Tibial artery (tissue), 4 donors: ENCODE measurements around the gene RGS14.
A peak's percentile ranks its signal among the peaks of the same experiment; 100 is the strongest.

Experiments
- DNase-seq, 2 donors: peaks; one replicate each; pipeline ENCODE4 v3.0.0-alpha.2; 2019
- H3K27ac ChIP-seq, 2 donors: fragments of 200-600 bp; sonication (generic) in 1 of 2; 1 replicate in 1 of 2; 2 replicates in 1 of 2; pipeline ENCODE4 v1.5.1; 2018 to 2019; ENCODE audit warnings: mild to moderate bottlenecking in 1 of 2
- H3K27me3 ChIP-seq, 2 donors: fragments of 200-600 bp; sonication (generic) in 1 of 2; one replicate each; pipeline versions ENCODE4 v1.5.1 to v1.6.0; 2016 to 2019
- H3K36me3 ChIP-seq, 3 donors: fragments of 200-600 bp; sonication (generic) in 2 of 3; one replicate each; pipeline ENCODE4 v1.5.1; 2016 to 2019; ENCODE audit warnings: mild to moderate bottlenecking in 2 of 3
- H3K4me1 ChIP-seq, 4 donors: fragments of 200-600 bp; sonication (generic) in 2 of 4; 1 replicate in 3 of 4; 2 replicates in 1 of 4; pipeline ENCODE4 v1.5.1; 2016 to 2019
- H3K4me3 ChIP-seq, 2 donors: fragments of 200-600 bp; sonication (generic) in 1 of 2; 1 replicate in 1 of 2; 2 replicates in 1 of 2; pipeline ENCODE4 v1.5.1; 2018 to 2019; ENCODE audit warnings: mild to moderate bottlenecking in 2 of 2
- H3K9me3 ChIP-seq, 3 donors: fragments of 200-600 bp; sonication (generic) in 1 of 3; one replicate each; pipeline ENCODE4 v1.5.1; 2016 to 2019
- intact Hi-C: fragments of 100-400 bp; cut with DNase I; formaldehyde crosslinking; loops from one replicate; pipeline ENCODE4 v1.15.0; 2023; ENCODE audit warnings: low total_unique reads
- TF ChIP-seq, protein P1 (sequence below), 2 experiments: fragments of 200-600 bp in 1 of 2; fragments of 450-650 bp in 1 of 2; IDR thresholded peaks; one replicate each; pipeline ENCODE4 v1.5.1; 2017 to 2019; ENCODE audit warnings: antibody characterized with exemption in 2 of 2, mild to moderate bottlenecking in 1 of 2, moderate library complexity in 1 of 2

Gene RGS14

DNA sequence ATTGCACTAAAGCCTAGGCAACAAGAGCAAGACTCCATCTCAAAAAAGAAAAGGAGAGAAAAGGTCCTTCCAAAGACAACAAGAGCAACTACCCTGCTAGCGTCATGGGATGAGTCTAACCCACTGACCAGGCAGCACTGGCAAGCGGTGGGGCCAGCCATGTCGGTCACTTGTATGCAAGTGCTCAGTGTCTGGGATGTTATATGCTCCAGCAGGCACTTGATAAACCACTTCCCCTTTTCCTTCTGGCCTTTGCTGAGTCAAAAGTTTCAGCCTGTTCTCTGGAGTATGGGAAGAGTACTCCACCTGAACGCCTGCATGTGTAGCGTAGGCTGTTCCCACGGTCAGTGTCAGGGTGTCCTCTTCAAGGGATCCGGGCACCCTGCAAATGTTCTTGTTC, 36.8 kb upstream of the RGS14 start:
- no peaks in the 10 kb centered on the region for H3K4me1 ChIP-seq
- no peaks in the 10 kb centered on the region for H3K9me3 ChIP-seq
- H3K27ac ChIP-seq = no peak overlapping the region
- intact Hi-C loops = no loop called here
- no peak for DNase-seq
- no peak overlapping the region for H3K4me3 ChIP-seq
- H3K27me3 ChIP-seq = no peaks in the 10 kb centered on the region
- peaks cover 0 to 14% (median 7%) of the 10 kb centered on the region in 3 donors for H3K36me3 ChIP-seq
- TF ChIP-seq, protein P1, sequence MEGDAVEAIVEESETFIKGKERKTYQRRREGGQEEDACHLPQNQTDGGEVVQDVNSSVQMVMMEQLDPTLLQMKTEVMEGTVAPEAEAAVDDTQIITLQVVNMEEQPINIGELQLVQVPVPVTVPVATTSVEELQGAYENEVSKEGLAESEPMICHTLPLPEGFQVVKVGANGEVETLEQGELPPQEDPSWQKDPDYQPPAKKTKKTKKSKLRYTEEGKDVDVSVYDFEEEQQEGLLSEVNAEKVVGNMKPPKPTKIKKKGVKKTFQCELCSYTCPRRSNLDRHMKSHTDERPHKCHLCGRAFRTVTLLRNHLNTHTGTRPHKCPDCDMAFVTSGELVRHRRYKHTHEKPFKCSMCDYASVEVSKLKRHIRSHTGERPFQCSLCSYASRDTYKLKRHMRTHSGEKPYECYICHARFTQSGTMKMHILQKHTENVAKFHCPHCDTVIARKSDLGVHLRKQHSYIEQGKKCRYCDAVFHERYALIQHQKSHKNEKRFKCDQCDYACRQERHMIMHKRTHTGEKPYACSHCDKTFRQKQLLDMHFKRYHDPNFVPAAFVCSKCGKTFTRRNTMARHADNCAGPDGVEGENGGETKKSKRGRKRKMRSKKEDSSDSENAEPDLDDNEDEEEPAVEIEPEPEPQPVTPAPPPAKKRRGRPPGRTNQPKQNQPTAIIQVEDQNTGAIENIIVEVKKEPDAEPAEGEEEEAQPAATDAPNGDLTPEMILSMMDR (IDR thresholded peaks at IDR 0.05) = no peak

DNA sequence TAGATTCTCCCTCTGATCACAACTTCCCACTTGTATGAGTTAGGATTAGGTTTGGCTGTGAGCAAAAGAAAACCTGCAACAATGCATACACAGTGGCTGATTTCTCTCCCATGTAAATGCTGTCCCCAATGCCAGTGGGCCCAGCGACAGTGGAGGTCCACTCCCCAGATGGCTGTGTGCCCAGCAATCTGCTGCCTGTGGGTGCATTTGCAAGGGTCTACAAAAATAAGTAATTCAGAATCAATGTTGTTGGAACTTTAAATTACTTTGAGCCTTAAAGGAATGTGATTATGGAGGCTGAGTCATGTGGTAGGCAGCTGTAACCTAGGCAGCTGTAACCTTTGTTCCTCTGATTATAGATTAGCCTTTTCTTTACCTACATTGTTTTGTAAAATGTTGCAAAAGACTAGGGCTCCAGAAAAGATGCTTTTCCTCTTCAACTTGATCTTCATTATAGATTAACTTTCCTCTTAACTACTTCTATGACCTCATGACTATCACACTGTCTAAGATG, 31.8 kb upstream of the RGS14 start:
- no peak for DNase-seq
- H3K27ac ChIP-seq = no peak overlapping the region
- H3K9me3 ChIP-seq = no peaks in the 10 kb centered on the region
- intact Hi-C loops = no loop called here
- peaks cover 0 to 4% (median 0%) of the 10 kb centered on the region in 4 donors for H3K4me1 ChIP-seq
- TF ChIP-seq, protein P1 (IDR thresholded peaks at IDR 0.05) = no peak
- H3K36me3 ChIP-seq = peaks cover 0 to 49% (median 9%) of the 10 kb centered on the region in 3 donors
- H3K27me3 ChIP-seq = no peaks in the 10 kb centered on the region
- no peak overlapping the region for H3K4me3 ChIP-seq

DNA sequence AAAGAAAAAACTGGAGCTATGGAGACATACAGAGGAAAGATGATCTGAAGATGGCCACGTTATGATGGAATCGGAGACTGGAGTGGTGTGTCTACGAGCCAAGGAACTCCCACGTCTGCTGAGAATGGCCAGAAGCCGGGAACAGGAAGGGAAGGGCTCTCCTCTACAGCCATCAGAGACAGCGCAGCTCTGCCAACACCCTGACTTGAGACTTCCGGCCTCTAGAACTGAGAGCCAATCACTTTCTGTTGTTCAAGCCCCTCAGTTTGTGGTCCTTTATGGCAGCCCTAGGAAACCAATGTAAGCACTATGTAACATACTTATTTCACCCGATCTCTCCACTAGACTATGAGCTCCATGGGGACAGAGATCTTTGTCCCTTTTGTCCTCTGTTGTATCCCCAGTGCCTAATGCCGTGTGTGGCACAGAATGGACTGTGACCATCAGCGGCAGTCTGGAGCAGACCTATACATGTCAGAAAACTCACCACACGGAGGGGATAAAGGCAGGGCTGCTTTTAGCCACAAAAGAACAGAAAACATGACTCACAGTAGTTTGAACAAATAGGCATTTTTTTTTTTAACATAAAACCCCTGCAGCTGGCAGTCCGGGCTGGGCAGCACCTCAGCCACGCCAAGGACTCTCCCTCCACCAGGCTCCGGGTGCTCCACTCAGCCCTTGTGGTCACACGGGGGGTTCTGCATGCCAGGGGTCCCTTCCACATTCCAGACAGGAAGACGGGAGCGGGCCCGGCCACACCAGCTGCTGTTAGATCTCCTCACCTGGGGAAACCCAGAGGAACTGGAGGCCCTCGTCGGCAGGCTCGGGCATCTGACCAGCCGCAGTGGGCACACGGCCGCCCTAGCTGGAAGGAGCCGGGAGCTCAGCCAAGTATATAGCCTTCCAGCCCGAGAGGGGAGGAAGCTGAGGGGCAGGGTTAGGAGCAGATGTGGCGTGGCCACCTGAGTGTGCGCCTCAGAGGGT, 29.9 kb upstream of the RGS14 start:
- TF ChIP-seq, protein P1 (IDR thresholded peaks at IDR 0.05) = no peak
- H3K9me3 ChIP-seq = no peaks in the 10 kb centered on the region
- H3K27me3 ChIP-seq = no peaks in the 10 kb centered on the region
- intact Hi-C loops = no loop called here
- no peak overlapping the region for H3K4me3 ChIP-seq
- peaks cover 0 to 4% (median 0%) of the 10 kb centered on the region in 4 donors for H3K4me1 ChIP-seq
- H3K36me3 ChIP-seq = peaks cover 12 to 68% (median 27%) of the 10 kb centered on the region in 3 donors
- peak overlapping the region in 1 of 2 donors; percentile 24 for H3K27ac ChIP-seq
- peak in 1 of 2 donors; percentile 56 for DNase-seq

DNA sequence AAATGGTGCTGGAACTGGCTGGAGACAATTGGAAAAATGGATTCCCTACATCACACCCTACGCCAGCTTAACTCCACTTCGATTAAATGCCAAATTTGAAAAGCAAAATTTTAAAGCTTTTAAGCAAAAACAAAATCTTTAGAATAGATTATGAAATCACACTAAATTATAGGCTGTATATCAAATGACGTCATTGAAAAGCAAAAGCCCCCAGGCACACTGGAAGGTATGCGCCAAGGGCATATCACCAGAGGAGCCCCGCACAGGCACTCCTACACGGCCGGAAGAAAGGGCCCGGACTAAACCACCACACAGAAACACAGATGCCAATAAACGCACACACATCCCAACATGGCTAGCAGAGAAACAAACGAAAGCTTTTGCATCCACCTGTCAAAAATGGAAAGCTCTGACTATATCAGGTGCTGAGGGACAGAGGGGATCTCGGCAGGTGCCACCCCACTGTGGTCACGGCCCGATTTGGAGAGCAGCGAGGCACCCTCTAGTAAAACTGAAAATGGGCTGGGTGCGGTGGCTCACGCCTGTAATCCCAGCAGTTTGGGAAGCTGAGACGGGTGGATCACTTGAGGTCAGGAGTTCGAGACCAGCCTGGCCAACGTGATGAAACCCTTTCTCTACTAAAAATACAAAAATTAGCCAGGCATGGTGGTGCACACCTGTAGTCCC, 29.0 kb upstream of the RGS14 start:
- no peaks in the 10 kb centered on the region for H3K9me3 ChIP-seq
- TF ChIP-seq, protein P1 (IDR thresholded peaks at IDR 0.05) = no peak
- H3K27me3 ChIP-seq = no peaks in the 10 kb centered on the region
- peaks cover 0 to 4% (median under 1%) of the 10 kb centered on the region in 4 donors for H3K4me1 ChIP-seq
- H3K36me3 ChIP-seq = peaks cover 19 to 76% (median 35%) of the 10 kb centered on the region in 3 donors
- no peak overlapping the region for H3K27ac ChIP-seq
- no peak for DNase-seq
- H3K4me3 ChIP-seq = no peak overlapping the region
- intact Hi-C loops = no loop called here

DNA sequence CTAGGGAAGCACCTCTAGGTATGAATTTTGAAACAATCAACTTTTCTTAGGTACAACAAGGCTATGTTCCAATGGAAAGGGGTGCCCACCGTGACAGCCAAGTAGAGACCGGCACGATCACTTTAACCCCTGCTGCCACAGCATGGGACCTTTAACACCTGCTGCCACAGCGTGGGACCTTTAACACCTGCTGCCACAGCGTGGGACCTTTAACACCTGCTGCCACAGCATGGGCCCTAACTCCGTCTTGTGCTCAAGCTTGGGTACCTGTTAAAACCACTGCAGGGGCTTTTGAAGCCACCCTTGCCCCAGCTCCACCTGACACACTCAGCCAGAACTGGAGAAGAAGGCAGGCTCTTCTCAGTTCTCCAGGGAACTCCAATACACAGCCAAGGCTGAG, 27.8 kb upstream of the RGS14 start:
- Histone ChIP-seq H3K27me3 (no peaks in the 10 kb centered on the region), H3K27ac (no peak overlapping the region), H3K4me1 (peaks cover 0 to 4% (median 1%) of the 10 kb centered on the region in 4 donors), H3K36me3 (peaks cover 31 to 78% (median 47%) of the 10 kb centered on the region in 3 donors), H3K9me3 (no peaks in the 10 kb centered on the region), H3K4me3 (no peak overlapping the region)
- intact Hi-C loops = no loop called here
- DNase-seq = no peak
- TF ChIP-seq, protein P1 (IDR thresholded peaks at IDR 0.05) = no peak
